ENCODE measurements around the gene GPC5. TPM values are rescaled to one million over a fixed set of nuclear protein-coding genes. Genes with fewer than 3 reads are reported as not detected.
"Not testable (repeated sequence)": the region's sequence is repeated elsewhere in the genome, so short reads cannot be mapped to it uniquely, and the experiment has no call there.

Gene GPC5
- total RNA-seq, 4 donors from 2014 or later = 0.74 to 1.1 TPM; not detected in 2

- no peak for DNase-seq (ENCODE audit: low spot score)
- no peak for ATAC-seq (ENCODE audit: low FRiP score)
- no peak for TF ChIP-seq CTCF (IDR thresholded peaks at IDR 0.05)
Observed at GRCh38 chr13:91785431-91786119, 387.2 kb downstream of the GPC5 start.

DNA sequence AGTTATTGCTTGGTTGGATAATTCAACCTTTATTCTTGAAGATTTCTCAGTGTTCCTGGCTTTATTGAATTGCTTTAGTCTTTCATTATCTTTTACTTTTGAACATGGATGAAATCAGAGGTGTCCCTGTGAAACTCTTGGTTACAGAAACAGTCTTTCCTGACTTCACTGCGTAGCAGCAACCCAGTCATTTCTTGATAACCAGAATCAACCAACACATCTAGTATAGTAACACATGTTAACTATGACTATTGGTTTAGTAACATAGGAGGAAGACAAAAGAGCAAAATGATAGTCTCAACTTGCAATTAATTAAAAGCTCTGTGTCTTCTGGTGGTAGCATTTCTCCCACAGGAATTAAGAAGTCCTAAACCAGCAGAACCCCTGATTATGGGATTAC is 393.6 kb downstream of the GPC5 start:
- TF ChIP-seq CTCF (IDR thresholded peaks at IDR 0.05) = no peak
- no peak for ATAC-seq (ENCODE audit: low FRiP score)
- DNase-seq (ENCODE audit: low spot score) = no peak

DNA sequence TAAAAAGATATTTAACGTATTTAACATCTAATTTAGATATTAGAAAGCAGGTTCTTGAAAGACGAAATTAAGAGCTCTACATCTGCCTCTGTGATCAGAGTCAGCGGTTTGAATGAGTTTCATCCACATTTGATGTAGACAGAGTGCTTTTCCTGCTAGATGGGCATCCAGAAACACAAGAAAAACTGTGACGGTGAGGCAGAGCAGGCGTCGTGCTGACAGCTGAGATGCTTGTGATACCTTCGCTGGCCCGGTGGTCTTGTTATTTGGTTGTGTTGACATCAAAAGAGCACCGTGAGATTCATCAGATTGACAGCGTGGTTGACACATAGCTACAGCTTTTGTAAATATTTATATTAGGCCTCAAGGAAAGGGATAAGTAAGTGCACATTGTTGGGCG is 399.1 kb downstream of the GPC5 start:
- ATAC-seq (ENCODE audit: low FRiP score) = no peak
- DNase-seq (ENCODE audit: low spot score) = no peak
- no peak for TF ChIP-seq CTCF (IDR thresholded peaks at IDR 0.05)

DNA sequence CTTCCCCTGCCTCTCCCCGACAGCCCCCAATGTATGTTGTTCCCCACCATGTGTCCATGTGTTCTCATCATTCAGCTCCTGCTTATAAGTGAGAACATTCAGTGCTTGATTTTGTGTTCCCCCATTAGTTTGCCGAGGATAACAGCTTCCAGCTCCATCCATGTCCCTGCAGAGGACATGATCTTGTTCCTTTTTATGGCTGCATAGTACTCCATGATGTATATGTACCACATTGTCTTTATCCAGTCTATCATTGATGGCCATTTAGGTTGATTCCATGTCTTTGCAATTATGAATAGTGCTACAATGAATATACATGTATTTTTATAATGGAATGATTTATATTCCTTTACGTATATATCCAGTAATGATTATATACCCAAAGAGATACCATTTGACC is 399.9 kb downstream of the GPC5 start:
- not testable (repeated sequence) for DNase-seq (ENCODE audit: low spot score); ATAC-seq (ENCODE audit: low FRiP score)

DNA sequence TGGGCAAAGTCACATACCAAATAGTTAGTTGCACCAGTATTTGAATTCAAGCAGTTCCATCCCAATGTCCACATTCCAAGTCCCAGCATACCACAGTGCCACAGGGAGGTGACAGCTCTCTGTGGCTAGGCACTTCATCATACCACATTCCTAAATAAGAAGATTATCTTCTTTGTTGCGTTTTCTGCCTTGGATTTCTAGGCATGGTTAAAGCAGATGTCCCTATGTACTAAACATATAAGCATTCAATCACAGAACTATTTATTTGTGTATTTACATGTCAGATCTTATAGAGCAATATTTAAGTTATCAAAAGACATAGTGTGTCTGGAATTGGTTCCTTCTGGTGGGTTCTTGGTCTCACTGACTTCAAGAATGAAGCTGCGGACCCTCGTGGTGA is 403.4 kb downstream of the GPC5 start:
- not testable (repeated sequence) for ATAC-seq (ENCODE audit: low FRiP score)

DNA sequence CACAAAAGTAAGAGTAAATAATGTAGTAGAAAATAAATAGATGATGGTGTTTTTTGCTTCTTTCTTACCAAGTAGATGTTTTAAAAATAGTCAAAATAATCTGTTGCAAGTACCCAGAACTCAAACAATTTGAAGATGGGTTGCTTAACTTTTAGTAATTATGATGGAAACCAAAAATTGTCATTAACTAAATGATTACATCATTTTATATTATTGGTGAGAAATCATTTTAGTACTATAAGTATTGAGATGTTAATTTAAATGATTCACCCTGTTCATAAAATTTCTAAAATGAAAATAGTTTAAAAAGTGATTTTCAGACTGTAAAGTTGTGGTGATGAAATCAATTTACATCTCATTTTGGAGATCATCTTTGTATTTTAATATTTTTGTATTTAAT is 404.5 kb downstream of the GPC5 start:
- DNase-seq (ENCODE audit: low spot score) (no peak), ATAC-seq (ENCODE audit: low FRiP score) (no peak)
- no peak for TF ChIP-seq CTCF (IDR thresholded peaks at IDR 0.05)

More for the DNA sequence above, 403.4 kb downstream of the GPC5 start:
- not testable (repeated sequence) for DNase-seq (ENCODE audit: low spot score)

- no peak for TF ChIP-seq CTCF (IDR thresholded peaks at IDR 0.05)
- ATAC-seq (ENCODE audit: low FRiP score) = no peak
Observed at GRCh38 chr13:91804724-91805123, 406.3 kb downstream of the GPC5 start.

DNA sequence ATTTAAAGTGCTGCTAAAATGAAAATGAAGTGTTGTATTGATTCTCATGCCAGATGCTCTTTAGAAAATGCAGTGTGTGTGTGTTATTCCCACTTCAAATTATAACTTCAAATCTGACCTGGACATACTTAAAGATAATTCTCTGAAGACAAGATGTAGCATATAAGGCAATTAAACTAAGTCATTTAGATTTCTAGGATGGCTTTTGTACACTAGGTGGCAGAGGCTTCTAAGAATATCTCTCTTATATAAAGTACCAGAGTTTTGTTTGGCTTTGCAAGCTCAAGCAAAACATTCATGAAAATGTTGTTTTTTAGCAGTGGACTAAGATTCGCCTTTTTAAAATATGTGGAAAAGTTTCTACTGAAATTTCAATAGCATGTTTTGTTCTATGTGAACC is 407.2 kb downstream of the GPC5 start:
- TF ChIP-seq CTCF (IDR thresholded peaks at IDR 0.05) = no peak
- ATAC-seq (ENCODE audit: low FRiP score) (no peak), DNase-seq (ENCODE audit: low spot score) (no peak)

More at GRCh38 chr13:91804724-91805123, 406.3 kb downstream of the GPC5 start:
- no peak for DNase-seq (ENCODE audit: low spot score)
